ENCODE data around the gene SH3BP2.

Gene SH3BP2

DNA sequence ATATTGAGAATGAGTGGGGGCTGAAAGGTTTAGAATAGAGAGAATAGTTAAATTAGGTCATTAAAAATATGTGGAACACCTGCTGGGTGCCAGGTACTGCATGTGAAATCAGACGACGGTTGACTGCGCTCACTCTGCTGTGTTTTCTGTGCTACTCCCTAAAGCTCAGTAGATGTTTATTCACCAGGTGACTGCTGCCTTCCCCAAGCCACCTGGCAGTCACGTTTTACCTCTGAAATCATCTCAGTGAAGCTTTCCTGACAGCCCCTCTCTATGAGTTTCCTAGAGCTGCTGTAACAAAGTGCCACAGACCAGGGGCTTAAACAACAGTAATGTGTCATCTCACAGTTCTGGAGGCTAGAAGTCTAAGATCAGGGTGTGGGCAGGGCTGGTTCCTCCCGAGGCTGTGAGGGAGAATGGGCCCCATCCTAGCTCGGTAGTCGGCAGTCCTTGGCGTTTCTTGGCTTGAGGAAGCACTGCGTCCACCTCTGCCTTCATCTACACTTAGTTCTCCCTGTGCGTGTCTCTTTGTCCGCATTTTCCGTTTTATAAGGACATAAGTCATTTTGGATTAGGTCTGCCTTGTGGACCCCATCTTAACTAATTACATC is 76.1 kb downstream of the SH3BP2 start:
- H3K4me3 ChIP-seq (replicated peaks; ENCODE audit: low read depth, low read length), result no peak overlapping the region
- TF ChIP-seq, protein P1, sequence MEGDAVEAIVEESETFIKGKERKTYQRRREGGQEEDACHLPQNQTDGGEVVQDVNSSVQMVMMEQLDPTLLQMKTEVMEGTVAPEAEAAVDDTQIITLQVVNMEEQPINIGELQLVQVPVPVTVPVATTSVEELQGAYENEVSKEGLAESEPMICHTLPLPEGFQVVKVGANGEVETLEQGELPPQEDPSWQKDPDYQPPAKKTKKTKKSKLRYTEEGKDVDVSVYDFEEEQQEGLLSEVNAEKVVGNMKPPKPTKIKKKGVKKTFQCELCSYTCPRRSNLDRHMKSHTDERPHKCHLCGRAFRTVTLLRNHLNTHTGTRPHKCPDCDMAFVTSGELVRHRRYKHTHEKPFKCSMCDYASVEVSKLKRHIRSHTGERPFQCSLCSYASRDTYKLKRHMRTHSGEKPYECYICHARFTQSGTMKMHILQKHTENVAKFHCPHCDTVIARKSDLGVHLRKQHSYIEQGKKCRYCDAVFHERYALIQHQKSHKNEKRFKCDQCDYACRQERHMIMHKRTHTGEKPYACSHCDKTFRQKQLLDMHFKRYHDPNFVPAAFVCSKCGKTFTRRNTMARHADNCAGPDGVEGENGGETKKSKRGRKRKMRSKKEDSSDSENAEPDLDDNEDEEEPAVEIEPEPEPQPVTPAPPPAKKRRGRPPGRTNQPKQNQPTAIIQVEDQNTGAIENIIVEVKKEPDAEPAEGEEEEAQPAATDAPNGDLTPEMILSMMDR (IDR thresholded peaks at IDR 0.05; ENCODE audit: low read length, missing control alignments), result no peak
- DNase-seq (ENCODE audit: low read depth), result no peak

DNA sequence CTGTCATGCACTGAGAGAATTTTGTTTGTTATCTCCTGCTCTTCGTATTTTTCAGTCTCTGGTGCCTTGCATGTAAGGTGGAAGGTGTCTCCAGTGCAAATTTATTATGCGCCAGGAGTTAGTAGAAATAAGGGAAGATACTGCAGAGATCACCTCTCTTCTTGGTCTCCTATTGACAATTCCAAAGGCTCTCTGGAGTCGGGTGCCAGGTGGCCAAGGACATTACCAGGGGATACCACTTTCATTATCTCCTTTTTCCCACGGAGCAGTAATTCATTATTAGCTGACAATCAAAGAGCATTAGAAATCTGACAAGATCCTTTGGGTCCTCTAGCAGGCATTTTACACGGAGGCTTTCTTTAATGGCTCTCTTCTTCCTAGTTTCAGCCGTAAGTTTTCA is 76.8 kb downstream of the SH3BP2 start:
- no peak for DNase-seq (ENCODE audit: low read depth)
- no peak overlapping the region for H3K4me3 ChIP-seq (replicated peaks; ENCODE audit: low read depth, low read length)
- TF ChIP-seq, protein P1 (IDR thresholded peaks at IDR 0.05; ENCODE audit: low read length, missing control alignments), result no peak

DNA sequence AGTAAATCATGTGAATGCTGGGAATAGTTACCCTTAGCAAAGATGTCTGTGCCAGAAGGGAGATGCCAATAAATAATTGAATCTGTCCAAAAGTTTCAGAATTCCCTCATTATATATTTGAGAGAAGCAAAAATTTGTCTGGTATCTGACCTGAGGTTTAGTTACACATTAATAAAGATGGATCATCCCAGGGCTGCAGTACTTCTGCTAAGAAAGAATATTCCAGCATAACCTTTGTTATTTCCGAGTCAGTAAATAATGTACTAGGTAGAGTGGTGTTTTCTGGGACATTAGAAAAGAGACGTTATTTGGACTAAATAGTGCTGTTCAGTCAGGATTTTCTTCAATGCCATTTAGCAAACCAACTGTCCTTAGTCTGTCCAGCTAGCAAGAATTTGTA is 77.2 kb downstream of the SH3BP2 start:
- TF ChIP-seq, protein P1 (IDR thresholded peaks at IDR 0.05; ENCODE audit: low read length, missing control alignments), result no peak
- DNase-seq (ENCODE audit: low read depth), result no peak
- H3K4me3 ChIP-seq (replicated peaks; ENCODE audit: low read depth, low read length), result no peak overlapping the region

DNA sequence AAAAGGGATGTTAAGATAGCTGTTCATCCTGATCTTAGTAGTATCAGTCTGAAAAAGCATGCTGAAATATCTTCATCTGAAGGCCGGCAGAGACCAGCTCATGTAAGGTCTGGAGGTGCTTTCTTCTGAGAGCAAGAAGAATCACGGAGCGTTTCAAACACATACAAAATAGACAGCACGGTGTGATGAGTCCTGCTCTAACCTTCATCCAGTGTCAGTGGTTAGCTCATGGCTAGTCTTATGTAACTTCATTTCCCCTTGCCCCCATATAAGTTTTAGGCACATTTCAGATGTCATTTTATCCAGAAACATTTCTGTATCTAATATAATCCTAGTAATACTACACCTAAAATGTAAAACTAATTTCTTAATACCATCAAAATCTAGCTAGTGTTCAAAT is 78.6 kb downstream of the SH3BP2 start:
- H3K4me3 ChIP-seq (replicated peaks; ENCODE audit: low read depth, low read length), result no peak overlapping the region
- TF ChIP-seq, protein P1 (IDR thresholded peaks at IDR 0.05; ENCODE audit: low read length, missing control alignments), result no peak
- DNase-seq (ENCODE audit: low read depth), result no peak

DNA sequence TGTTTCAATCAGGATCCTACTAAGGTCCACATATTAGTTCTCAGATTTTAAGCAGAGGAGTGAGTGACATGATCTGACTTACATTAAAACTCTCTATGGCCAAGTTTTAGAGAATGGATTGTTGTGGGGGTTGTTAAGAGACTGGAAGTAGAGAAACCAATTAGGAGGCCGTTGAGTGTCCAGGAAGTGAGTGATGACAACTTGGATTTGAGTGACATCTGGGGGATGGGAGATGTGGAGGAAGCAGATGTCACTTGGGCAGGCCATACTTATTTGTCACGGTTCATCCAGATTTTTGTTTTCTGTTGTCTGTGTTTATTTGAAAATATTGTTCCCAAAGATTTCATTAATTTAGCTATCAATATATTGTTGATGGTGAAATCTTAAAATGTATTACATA is 79.0 kb downstream of the SH3BP2 start:
- no peak for DNase-seq (ENCODE audit: low read depth)
- no peak overlapping the region for H3K4me3 ChIP-seq (replicated peaks; ENCODE audit: low read depth, low read length)
- TF ChIP-seq, protein P1 (IDR thresholded peaks at IDR 0.05; ENCODE audit: low read length, missing control alignments), result no peak

DNA sequence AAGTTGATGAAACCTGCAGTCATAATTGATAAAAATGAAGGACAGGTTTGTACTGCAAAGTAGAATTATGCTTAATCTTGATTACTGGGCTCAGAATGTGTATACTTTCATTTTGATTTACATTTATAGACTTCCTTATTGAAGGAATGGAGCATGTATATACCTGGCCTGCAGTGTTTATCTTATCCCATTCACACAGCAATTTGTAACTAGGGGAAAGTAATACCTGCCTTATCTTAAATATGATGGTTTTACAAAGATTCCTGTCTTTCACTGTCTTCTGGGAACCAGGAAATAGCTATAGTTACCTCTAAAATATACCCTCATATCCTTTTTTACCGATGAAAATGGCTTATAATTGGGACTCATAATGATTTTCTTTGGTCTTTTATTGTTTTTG is 80.4 kb downstream of the SH3BP2 start:
- no peak for DNase-seq (ENCODE audit: low read depth)
- H3K4me3 ChIP-seq (replicated peaks; ENCODE audit: low read depth, low read length), result no peak overlapping the region
- TF ChIP-seq, protein P1 (IDR thresholded peaks at IDR 0.05; ENCODE audit: low read length, missing control alignments), result no peak

DNA sequence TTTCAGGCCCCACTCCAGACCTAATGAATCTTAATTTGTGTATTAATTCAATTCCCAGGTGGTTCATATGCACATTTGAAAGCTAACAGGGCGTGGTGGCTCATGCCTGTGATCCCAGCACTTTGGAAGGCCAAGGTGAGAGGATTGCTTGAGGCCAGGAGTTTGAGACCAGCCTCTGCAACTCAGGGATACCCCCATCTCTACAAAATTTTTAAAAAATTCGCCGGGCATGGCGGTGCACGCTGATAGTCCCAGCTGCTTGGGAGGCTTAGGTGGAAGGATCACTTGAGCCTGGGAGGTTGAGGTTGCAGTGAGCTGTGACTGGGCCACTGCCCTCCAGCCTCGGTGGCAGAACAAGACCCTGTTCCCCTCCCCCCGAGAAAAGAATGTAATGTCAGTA is 82.0 kb downstream of the SH3BP2 start:
- DNase-seq (ENCODE audit: low read depth), result no peak
- no peak overlapping the region for H3K4me3 ChIP-seq (replicated peaks; ENCODE audit: low read depth, low read length)
- TF ChIP-seq, protein P1 (IDR thresholded peaks at IDR 0.05; ENCODE audit: low read length, missing control alignments), result no peak
